KMS-11 (cell line): Measurements from ENCODE around the gene BBIP1.

ENCODE experiments used
- H2AFZ ChIP-seq: fragments of 200-600 bp; sonication (generic); 2 replicates; pipeline ENCODE4 v1.6.1; 2016; ENCODE audit warnings: antibody characterized with exemption, mixed run types, low read depth
- H3K27ac ChIP-seq: fragments of 200-600 bp; sonication (generic); 2 replicates; pipeline ENCODE4 v1.6.1; 2016; ENCODE audit warnings: mild to moderate bottlenecking, mixed run types
- H3K27me3 ChIP-seq: fragments of 200-600 bp; sonication (generic); 2 replicates; pipeline ENCODE4 v1.6.1; 2017; ENCODE audit warnings: mild to moderate bottlenecking, low read depth, mixed run types, moderate library complexity; ENCODE audit not compliant: insufficient read depth
- H3K36me3 ChIP-seq: fragments of 200-600 bp; sonication (generic); 2 replicates; pipeline ENCODE4 v1.6.1; 2017; ENCODE audit warnings: mild to moderate bottlenecking, mixed run types; ENCODE audit not compliant: insufficient read depth
- H3K4me1 ChIP-seq: fragments of 200-600 bp; sonication (generic); 2 replicates; pipeline ENCODE4 v1.6.1; 2016; ENCODE audit warnings: mild to moderate bottlenecking, low read depth, mixed run types; ENCODE audit not compliant: poor library complexity, severe bottlenecking
- H3K4me2 ChIP-seq: fragments of 200-600 bp; sonication (generic); 2 replicates; pipeline ENCODE4 v1.7.0; 2016; ENCODE audit warnings: mild to moderate bottlenecking, mixed run types
- H3K4me3 ChIP-seq: fragments of 200-600 bp; sonication (generic); IDR thresholded peaks from 2 replicates; pipeline ENCODE4 v1.6.1; 2017; ENCODE audit warnings: low read depth, low read length, mixed read lengths; ENCODE audit not compliant: insufficient read depth
- H3K79me2 ChIP-seq: fragments of 200-600 bp; sonication (generic); 2 replicates; pipeline ENCODE4 v1.6.1; 2016; ENCODE audit warnings: low read depth, mixed run types; ENCODE audit not compliant: insufficient read depth
- H3K9ac ChIP-seq: fragments of 200-600 bp; sonication (generic); 2 replicates; pipeline ENCODE4 v1.6.1; 2016; ENCODE audit warnings: mild to moderate bottlenecking, mixed run types
- H4K20me1 ChIP-seq: fragments of 200-600 bp; sonication (generic); 2 replicates; pipeline ENCODE4 v1.6.1; 2016; ENCODE audit warnings: mild to moderate bottlenecking, mixed run types; ENCODE audit not compliant: insufficient read depth
- TF ChIP-seq, protein P1 (sequence below): fragments of 200-600 bp; sonication (generic); conservative IDR thresholded peaks from 2 replicates; pipeline ENCODE4 v1.6.1; 2017; ENCODE audit warnings: low read depth, mild to moderate bottlenecking, antibody characterized with exemption, low read length, moderate library complexity, mixed read lengths

Gene BBIP1

DNA sequence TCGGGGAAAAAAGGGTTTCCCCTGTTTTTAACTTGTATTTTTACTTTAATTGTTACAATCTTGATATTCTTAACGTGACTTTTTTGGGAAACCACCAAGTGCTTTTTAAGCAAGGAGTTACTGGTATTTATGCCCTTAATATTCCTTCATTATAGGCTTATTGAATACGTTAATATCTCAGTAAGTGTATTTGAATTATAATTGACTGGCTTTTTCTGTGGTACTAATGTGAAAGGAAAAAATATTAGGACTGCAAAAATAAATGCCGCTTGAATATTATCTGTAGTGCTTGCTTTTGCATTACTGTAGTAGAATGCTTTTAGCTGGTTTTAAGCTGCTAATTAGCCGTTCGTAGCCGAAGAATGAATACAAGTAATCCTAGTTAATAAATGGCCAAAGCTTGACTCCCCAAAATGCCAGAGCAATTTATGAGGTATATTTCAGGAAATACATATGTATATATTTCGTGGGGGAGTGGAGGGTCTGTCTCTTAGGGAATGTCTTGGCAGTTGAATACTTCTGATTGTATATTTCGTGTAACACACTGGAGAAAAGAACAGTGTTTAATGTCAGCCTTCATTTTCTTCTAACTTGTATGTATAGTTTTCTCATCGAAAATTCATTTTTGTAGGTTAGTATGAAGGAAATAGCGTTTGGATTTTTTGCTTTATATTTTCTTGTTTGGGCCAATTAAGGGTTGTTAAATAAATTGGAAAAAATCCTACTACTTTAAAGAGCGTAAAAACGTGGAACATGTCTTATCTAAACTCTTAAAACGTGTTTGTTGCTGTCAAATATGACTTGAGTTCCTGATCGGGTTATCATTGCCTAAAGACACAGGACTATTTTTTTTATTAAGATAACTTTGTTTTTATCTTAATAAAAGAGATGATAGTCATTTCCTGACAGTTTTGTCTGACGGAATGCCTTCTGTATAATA, 45.7 kb downstream of the BBIP1 start:
- TF ChIP-seq, protein P1, sequence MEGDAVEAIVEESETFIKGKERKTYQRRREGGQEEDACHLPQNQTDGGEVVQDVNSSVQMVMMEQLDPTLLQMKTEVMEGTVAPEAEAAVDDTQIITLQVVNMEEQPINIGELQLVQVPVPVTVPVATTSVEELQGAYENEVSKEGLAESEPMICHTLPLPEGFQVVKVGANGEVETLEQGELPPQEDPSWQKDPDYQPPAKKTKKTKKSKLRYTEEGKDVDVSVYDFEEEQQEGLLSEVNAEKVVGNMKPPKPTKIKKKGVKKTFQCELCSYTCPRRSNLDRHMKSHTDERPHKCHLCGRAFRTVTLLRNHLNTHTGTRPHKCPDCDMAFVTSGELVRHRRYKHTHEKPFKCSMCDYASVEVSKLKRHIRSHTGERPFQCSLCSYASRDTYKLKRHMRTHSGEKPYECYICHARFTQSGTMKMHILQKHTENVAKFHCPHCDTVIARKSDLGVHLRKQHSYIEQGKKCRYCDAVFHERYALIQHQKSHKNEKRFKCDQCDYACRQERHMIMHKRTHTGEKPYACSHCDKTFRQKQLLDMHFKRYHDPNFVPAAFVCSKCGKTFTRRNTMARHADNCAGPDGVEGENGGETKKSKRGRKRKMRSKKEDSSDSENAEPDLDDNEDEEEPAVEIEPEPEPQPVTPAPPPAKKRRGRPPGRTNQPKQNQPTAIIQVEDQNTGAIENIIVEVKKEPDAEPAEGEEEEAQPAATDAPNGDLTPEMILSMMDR: no peak
- H2AFZ ChIP-seq: peak overlapping the region; percentile 63
- peak overlapping the region; percentile 87; the same call in 1 of the 2 replicates for H3K9ac ChIP-seq
- H3K4me3 ChIP-seq: no peak overlapping the region
- H3K4me2 ChIP-seq: peak overlapping the region; percentile 92
- H3K79me2 ChIP-seq: peaks cover 12% of the 10 kb centered on the region; the same call in 1 of the 2 replicates
- H3K27me3 ChIP-seq: no peaks in the 10 kb centered on the region
- H3K36me3 ChIP-seq: no peaks in the 10 kb centered on the region
- peaks cover 26% of the 10 kb centered on the region for H3K4me1 ChIP-seq
- H4K20me1 ChIP-seq: no peaks in the 10 kb centered on the region
- peak overlapping the region; percentile 67; the same call in 1 of the 2 replicates for H3K27ac ChIP-seq

DNA sequence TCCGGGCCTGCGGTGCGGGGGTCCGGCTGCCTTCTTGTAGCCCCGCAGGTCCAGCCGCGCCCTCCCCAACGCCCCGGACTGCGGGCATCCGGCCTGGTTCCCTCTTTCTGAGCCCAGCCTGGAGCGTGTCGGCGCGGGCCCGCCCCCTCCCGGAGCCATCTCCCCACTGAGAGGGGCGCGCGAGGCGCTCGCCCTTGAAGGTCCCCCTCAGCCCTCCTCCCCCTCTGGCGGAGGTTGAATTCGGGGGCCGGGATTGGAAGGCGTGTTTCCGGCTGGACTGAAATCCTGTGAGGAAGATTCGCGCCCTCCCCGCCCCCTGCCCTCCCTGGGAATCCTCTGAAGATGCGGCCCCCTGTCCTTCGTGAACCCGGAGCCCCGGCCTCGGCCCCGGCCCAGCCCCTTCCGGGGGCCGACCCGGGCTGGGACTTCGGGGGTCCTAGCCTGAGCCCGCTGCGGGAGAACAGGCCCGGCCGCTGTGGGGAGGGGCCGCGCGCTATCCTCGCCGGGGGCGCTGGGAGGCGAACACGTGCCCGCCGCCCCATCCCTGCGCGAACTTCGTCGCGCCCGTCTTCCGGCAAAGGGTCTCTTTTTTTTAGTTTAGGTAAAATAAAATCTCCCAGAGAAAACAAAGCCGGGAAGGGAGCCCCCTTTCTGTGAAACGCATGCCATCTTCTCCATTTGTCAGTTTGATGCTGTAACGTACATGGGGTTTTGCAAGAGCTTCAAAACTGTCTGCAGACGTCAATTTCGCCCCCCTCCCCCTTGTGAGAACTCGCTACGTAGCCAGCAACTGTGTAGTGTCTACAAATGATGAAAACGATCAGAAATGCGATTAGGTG, 46.6 kb downstream of the BBIP1 start:
- H4K20me1 ChIP-seq: no peaks in the 10 kb centered on the region
- H3K4me2 ChIP-seq: peak overlapping the region; percentile 92
- TF ChIP-seq, protein P1: no peak
- H2AFZ ChIP-seq: peak overlapping the region; percentile 63
- peaks cover 12% of the 10 kb centered on the region; the same call in 1 of the 2 replicates for H3K79me2 ChIP-seq
- H3K9ac ChIP-seq: peak overlapping the region; percentile 87
- peaks cover 26% of the 10 kb centered on the region for H3K4me1 ChIP-seq
- no peak overlapping the region for H3K4me3 ChIP-seq
- H3K36me3 ChIP-seq: no peaks in the 10 kb centered on the region
- peak overlapping the region; percentile 67 for H3K27ac ChIP-seq
- H3K27me3 ChIP-seq: no peaks in the 10 kb centered on the region

GRCh38 chr10:110871298-110872084, 47.5 kb downstream of the BBIP1 start, which contains the start of gene PDCD4:
Gene PDCD4, plus strand, starts transcription at chr10:110871928. Its CDS starts 4,100 bp downstream, at chr10:110876028.
- Histone ChIP-seq H3K27ac (peak within 1 kb of the TSS; percentile 67), H3K4me2 (peak within 1 kb of the TSS; percentile 92), H3K36me3 (no peaks in the 10 kb centered on the region), H2AFZ (peak within 1 kb of the TSS; percentile 63), H3K27me3 (no peaks in the 10 kb centered on the region), H3K79me2 (peaks cover 12% of the 10 kb centered on the region; the same call in 1 of the 2 replicates), H4K20me1 (no peaks in the 10 kb centered on the region), H3K9ac (peak within 1 kb of the TSS; percentile 87), H3K4me1 (peaks cover 26% of the 10 kb centered on the region), H3K4me3 (no peak within 1 kb of the TSS)
- TF ChIP-seq, protein P1: no peak
